Osteocyte (in vitro differentiated cells): ENCODE results near the gene DIAPH2. TPM values are rescaled to one million over a fixed set of nuclear protein-coding genes. Genes with fewer than 3 reads are reported as not detected.

Experiments
- DNase-seq: peaks from one replicate; pipeline ENCODE4 v3.0.0; 2021; ENCODE audit warnings: mixed read lengths; ENCODE audit not compliant: unreplicated experiment; ENCODE audit errors: extremely low spot score
- H3K27ac Mint-ChIP-seq: one replicate; pipeline ENCODE4 v1.8.0; 2021; ENCODE audit warnings: mild to moderate bottlenecking, mixed read lengths; ENCODE audit not compliant: unreplicated experiment
- H3K27me3 Mint-ChIP-seq: one replicate; pipeline ENCODE4 v1.8.0; 2021; ENCODE audit warnings: mixed read lengths; ENCODE audit not compliant: unreplicated experiment
- H3K36me3 Mint-ChIP-seq: one replicate; pipeline ENCODE4 v1.8.0; 2021; ENCODE audit warnings: mixed read lengths; ENCODE audit not compliant: unreplicated experiment
- H3K4me1 Mint-ChIP-seq: one replicate; pipeline ENCODE4 v1.8.0; 2021; ENCODE audit warnings: mixed read lengths; ENCODE audit not compliant: unreplicated experiment
- H3K4me3 Mint-ChIP-seq: one replicate; pipeline ENCODE4 v1.8.0; 2021; ENCODE audit warnings: mild to moderate bottlenecking, moderate library complexity, mixed read lengths; ENCODE audit not compliant: unreplicated experiment
- H3K9me3 Mint-ChIP-seq: one replicate; pipeline ENCODE4 v1.8.0; 2021; ENCODE audit warnings: mixed read lengths; ENCODE audit not compliant: unreplicated experiment
- total RNA-seq: library from RNA; stranded (reverse); gene quantifications from 2 replicates; pipeline ENCODE4 v1.2.1, GENCODE V29; 2021
- TF ChIP-seq, protein P1 (sequence below): fragments of 200-600 bp; sonication (generic); IDR thresholded peaks from 2 replicates; pipeline ENCODE4 v1.5.0; 2021; ENCODE audit warnings: antibody characterized with exemption, mild to moderate bottlenecking, moderate library complexity

DIAPH2 gene
- total RNA-seq, 1 donor from 2014 or later: 9.3 TPM

DNA sequence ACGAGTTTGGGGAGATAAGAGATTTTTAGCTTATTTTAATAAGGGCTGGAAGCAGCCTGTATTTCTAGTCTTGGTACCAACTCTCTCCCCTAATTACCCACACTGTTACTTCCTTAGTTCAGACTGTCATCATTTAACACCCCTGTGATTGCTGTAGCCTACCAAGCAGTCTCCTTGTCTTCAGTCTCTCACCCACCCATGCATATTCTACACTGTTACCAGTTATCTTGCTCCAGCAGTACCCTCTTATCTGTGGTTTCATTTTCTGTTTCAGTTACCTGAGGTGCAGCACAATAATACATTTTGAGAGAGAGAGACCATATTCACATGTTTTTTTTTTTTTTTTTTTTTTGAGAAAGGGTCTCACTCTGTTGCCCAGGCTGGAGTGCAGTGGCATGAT is 80.2 kb downstream of the DIAPH2 start:
- Mint-ChIP-seq H3K9me3 (no peaks in the 10 kb centered on the region), H3K4me3 (no peak overlapping the region), H3K36me3 (no peaks in the 10 kb centered on the region), H3K27ac (no peak overlapping the region), H3K27me3 (no peaks in the 10 kb centered on the region), H3K4me1 (no peaks in the 10 kb centered on the region)
- DNase-seq: no peak
- TF ChIP-seq, protein P1, sequence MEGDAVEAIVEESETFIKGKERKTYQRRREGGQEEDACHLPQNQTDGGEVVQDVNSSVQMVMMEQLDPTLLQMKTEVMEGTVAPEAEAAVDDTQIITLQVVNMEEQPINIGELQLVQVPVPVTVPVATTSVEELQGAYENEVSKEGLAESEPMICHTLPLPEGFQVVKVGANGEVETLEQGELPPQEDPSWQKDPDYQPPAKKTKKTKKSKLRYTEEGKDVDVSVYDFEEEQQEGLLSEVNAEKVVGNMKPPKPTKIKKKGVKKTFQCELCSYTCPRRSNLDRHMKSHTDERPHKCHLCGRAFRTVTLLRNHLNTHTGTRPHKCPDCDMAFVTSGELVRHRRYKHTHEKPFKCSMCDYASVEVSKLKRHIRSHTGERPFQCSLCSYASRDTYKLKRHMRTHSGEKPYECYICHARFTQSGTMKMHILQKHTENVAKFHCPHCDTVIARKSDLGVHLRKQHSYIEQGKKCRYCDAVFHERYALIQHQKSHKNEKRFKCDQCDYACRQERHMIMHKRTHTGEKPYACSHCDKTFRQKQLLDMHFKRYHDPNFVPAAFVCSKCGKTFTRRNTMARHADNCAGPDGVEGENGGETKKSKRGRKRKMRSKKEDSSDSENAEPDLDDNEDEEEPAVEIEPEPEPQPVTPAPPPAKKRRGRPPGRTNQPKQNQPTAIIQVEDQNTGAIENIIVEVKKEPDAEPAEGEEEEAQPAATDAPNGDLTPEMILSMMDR: no peak

DNA sequence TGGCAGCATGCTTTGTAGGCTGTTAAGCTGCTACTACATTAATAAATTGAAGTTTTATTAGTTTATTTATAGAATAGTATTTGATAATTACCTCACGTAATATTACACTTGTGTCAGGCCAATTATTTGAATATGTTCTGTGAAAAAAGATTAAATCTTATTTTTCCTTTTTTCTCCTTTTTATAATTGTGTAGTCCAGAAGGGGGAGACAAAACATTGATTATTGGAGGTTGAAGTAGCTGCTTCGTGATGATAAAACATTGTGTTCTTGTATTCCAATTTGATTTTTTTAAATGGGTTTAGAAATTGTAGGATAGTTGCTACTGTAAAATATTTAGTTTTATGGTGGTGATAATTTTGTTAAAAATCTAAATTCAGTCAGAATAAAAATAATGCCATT is 85.7 kb downstream of the DIAPH2 start:
- Mint-ChIP-seq H3K27ac (no peak overlapping the region), H3K27me3 (no peaks in the 10 kb centered on the region)
- TF ChIP-seq, protein P1: peak; percentile 60

DNA sequence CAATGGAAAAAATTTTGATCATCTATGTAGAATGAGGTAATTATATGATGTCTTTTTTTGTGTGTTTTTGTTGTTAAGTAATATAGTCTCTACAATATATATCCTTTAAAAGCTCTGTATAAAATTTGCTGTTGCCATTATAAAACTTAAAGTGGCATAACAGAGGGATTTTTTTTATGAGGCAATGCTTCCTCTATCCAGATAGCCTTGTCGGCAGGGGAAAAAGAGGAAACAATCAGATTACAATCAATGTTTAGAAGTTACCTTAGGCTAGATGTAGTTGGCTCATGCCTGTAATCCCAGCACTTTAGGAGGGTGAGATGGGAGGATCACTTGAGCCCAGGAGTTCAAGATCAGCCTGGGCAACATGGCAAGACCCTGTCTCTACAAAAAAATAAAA is 86.8 kb downstream of the DIAPH2 start:
- H3K4me1 Mint-ChIP-seq: no peaks in the 10 kb centered on the region
- TF ChIP-seq, protein P1: no peak
- no peaks in the 10 kb centered on the region for H3K36me3 Mint-ChIP-seq

More for the DNA sequence above, 85.7 kb downstream of the DIAPH2 start:
- H3K36me3 Mint-ChIP-seq: no peaks in the 10 kb centered on the region
- H3K4me3 Mint-ChIP-seq: no peak overlapping the region
- H3K4me1 Mint-ChIP-seq: no peaks in the 10 kb centered on the region
- no peaks in the 10 kb centered on the region for H3K9me3 Mint-ChIP-seq
- no peak for DNase-seq

DNA sequence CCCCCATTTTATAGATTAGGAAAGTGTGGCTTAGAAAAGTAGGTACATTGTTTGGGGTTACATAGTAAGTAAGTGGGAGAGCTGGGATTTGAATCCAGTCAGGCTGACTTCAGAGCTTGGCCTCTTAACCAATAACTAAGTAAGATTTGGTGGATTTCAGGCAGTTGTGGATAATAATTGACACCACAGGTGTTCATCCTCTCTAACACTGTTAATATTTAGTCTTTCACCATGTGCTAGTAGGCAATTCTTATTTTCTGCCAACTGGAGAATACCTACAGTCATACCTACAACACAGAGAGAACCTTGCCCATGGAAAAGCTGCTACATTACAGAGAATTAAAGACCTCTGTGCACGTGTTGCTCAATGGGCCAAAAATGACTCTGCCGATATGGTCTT is 89.5 kb downstream of the DIAPH2 start:
- TF ChIP-seq, protein P1: no peak
- H3K9me3 Mint-ChIP-seq: no peaks in the 10 kb centered on the region
- no peaks in the 10 kb centered on the region for H3K4me1 Mint-ChIP-seq
- H3K27me3 Mint-ChIP-seq: no peaks in the 10 kb centered on the region
- H3K36me3 Mint-ChIP-seq: no peaks in the 10 kb centered on the region
- no peak for DNase-seq
- H3K27ac Mint-ChIP-seq: no peak overlapping the region
- H3K4me3 Mint-ChIP-seq: no peak overlapping the region

More for the DNA sequence above, 86.8 kb downstream of the DIAPH2 start:
- no peak overlapping the region for H3K27ac Mint-ChIP-seq
- no peak overlapping the region for H3K4me3 Mint-ChIP-seq
- no peaks in the 10 kb centered on the region for H3K27me3 Mint-ChIP-seq
- no peaks in the 10 kb centered on the region for H3K9me3 Mint-ChIP-seq
- no peak for DNase-seq

DNA sequence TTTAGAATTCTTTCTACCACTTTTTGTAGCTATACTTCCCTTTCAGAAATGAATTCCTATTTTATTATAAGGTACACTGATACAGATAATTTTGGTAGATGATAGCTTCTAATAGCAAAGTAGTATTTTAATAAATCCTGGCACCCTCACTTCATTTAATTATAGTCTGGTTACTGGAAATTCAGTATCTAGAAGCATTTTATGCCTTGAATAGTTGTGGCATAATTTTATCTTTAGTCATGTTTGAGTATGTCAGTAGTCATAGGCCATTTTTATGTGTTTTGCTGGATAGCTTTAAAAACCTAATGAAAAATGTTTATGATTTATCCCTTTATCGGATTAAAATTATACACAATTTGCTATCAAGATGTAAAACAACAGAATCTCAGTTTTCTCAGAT is 92.3 kb downstream of the DIAPH2 start:
- no peaks in the 10 kb centered on the region for H3K4me1 Mint-ChIP-seq
- TF ChIP-seq, protein P1: no peak
- no peak for DNase-seq
- H3K27ac Mint-ChIP-seq: no peak overlapping the region
- no peak overlapping the region for H3K4me3 Mint-ChIP-seq
- no peaks in the 10 kb centered on the region for H3K36me3 Mint-ChIP-seq
- no peaks in the 10 kb centered on the region for H3K9me3 Mint-ChIP-seq
- H3K27me3 Mint-ChIP-seq: no peaks in the 10 kb centered on the region
